Kidney capillary endothelial cell (primary cell): Measurements from ENCODE around the gene PARS2.

Experiments
- DNase-seq: peaks from one replicate; pipeline ENCODE4 v3.0.0-alpha.2; 2018; ENCODE audit warnings: low spot score

Gene PARS2

GRCh38 chr1:54764133-54764921 lies at the start of gene PARS2:
TSS of gene PARS2 (minus strand) at chr1:54764523. CDS start at chr1:54759161, 5,362 bp downstream.
- peak; percentile 100 for DNase-seq

- DNase-seq: no peak
These were observed 49.8 kb upstream of the PARS2 start for GRCh38 chr1:54814126-54814498.

DNA sequence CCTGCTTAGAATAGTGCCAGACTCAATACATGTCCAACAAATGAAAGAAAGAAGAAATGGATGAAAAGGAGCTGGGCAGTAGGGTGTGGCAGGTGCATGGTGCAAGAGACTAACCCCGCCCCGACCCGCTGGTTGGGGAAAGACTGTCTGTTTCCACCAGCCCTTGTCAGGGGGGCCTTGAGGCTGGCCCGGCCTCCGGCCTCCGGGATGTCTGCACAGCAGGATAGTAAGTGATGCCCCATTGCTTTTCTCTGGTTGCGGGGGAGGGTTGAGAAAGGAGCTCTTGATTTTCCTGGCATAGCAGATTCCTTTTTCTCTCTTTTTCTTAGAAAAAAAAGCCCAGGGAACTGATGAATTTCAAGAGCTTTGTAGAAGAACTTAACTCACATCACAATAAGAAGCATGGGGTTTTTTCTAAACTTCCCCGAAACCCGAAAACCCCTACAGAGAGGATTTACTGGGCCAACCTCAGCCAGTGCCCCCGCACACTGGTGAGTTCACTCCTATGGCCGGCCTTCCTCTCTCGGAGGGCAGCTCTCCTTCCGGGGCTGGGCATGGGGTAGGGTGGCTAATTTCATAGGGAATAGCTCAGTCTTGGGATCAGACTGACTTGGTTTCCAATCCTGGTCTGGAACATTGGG lies 49.3 kb upstream of the PARS2 start:
- no peak for DNase-seq

DNA sequence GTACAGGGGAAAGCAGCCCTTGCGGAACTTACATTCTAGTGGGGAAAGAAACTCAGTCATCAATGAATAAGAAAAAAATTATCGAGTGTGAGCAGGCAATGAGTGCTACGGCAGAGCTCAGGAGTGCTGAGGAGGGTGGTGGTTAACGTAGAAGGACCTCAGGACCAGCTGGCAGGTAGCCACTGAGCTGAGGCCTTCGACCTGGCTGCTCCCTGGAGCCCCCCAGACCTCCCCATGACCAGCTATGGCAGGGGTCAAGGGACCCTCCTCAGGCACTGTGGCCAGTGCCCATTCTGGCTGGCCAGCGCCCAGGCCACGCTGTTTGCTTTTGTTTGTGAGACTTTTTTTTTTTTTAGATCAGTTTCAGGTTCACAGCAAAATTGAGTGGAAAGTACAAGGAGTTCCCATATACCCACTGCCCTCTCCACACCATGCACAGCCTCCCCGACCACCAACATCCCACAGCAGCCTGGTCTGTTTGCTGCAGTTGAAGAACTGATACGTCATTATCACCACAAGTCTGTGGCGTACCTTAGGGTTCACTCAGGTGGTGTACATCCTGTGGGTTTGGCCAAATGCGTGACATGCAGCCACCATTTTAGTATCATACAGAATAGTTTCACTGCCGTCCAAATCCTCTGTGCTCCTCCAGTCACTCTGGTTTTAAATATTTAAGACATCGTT lies 48.6 kb upstream of the PARS2 start:
- no peak for DNase-seq

- DNase-seq: no peak
These were observed 47.7 kb upstream of the PARS2 start for GRCh38 chr1:54811739-54812655.

GRCh38 chr1:54811066-54811465 lies 46.7 kb upstream of the PARS2 start:
- no peak for DNase-seq

GRCh38 chr1:54810153-54810942 lies 46.0 kb upstream of the PARS2 start:
- DNase-seq: peak; percentile 65

- DNase-seq: no peak
These were observed 45.3 kb upstream of the PARS2 start for GRCh38 chr1:54809496-54810074.

DNA sequence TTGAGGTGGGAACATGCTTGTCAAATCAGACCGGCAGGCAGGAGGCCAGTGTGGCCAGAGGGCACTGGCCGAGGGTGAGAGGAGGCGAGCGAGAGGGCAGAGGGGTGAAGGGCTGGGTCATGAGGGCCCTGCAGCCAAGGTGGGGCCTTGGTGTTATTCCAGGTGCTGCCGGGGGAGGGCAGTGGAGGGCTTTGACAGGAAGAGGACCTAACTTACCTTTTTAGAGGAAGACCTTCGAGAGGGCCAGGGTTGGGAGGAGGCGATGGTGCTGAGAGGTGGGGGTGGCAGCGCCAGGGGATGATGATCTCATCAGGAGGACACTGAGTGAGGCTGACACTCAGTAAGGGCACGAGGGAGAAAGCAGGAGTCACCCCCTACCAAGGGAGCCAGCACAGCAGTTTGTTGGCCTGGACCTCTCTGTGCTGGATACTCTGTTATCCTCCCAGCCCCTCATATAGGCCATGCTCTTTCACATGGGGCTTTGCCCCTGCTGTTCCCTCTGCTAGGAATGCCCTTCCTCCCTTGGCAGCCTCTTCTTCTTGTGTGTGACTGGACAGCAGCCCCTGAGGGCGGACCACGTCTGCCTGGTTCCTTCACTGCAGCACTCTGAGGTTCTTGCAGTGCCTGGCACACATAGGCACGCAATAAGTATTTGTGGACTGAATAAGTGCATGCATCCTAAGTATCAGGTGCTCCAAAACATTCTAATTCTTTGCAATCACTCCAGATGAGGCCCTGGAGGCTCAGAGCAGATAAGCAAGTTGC lies 44.3 kb upstream of the PARS2 start:
- no peak for DNase-seq

DNA sequence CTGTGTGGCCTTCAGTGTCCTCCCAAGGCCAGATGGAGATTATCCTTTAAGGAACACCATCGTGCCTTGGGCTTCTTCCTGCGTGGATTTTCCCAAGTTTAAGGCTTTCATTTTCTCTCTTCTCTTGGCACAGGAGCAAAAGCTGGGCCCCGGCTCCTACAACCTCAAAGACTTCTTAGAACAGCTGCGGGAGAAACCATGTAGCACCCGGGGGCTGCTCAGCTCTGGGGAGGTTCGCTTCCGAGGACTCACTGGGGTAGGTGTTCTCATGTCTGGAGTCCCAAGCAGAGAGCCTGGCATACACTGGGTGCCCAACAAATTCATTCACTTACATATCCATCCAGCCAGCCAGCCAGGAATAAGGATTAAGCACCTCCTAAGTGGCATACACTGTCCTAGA lies 43.4 kb upstream of the PARS2 start:
- DNase-seq: no peak

- no peak for DNase-seq
These were observed 42.7 kb upstream of the PARS2 start for GRCh38 chr1:54806931-54807611.

GRCh38 chr1:54805981-54806381 lies 41.7 kb upstream of the PARS2 start:
- DNase-seq: no peak

DNA sequence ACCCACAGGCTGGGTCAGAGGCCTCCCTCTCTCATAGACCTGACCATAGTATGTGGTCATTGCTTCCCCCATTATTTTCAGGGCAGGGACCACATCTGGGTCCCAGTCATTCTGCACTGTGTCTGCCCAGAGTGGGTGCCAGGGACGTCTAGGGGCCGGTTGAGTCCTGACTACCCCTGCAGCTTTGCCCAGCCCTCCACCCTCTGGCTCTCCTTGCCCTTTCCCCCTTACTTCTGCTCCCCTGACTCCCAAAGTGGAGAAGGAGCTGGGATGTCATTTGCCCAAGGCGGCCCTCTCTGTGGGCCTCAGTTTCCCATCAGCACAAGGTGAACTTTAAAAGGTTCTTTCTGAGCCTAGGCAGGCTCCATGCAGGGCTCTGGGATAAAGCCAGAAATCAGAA lies 41.1 kb upstream of the PARS2 start:
- no peak for DNase-seq

GRCh38 chr1:54804471-54805132 lies 40.3 kb upstream of the PARS2 start:
- DNase-seq: no peak

DNA sequence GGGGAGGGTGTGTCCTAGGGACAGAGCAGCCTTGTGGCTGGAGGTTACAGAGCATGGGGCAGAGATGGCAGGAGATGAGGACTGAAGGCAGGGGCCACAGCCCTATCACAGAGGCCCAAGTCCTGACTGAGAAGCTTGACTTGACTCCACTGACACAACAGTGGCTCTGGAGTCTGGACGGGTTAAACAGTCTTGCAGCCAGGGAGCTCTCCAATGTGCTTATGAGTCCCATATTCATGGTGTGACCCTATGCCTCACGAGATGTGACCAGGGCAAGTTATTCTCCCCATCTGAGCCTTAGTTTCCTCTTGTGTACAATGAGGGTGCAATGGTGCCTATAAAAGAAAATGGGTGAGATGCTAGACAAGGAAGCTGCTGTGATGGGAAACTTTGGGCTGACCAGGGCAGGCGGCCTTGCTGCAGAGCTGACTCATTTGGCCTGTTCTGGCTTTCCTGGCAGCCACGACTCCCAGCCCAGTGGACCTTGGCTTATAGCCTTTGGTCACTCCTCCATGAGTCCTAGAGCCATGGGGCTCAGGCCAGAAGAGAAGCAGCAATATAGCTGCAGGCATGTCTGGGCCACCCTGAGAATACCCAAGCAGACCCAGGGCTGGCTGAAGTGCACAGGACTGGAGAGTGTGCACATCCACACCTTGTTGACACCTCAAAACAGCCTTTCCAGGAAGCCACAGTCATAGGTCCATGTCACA lies 39.6 kb upstream of the PARS2 start:
- DNase-seq: no peak

GRCh38 chr1:54800899-54801759 lies 36.8 kb upstream of the PARS2 start, which contains the start of gene TTC22:
TSS of gene TTC22 (minus strand) at chr1:54801323. CDS start at chr1:54801163, 160 bp downstream.
- DNase-seq: no peak
